ENCODE measurements around the gene CCDC169. TPM values are rescaled to one million over a fixed set of nuclear protein-coding genes. Genes with fewer than 3 reads are reported as not detected.

The CCDC169 gene
- total and polyA plus RNA-seq, 4 donors, result 2.1 TPM; not detected in 3

DNA sequence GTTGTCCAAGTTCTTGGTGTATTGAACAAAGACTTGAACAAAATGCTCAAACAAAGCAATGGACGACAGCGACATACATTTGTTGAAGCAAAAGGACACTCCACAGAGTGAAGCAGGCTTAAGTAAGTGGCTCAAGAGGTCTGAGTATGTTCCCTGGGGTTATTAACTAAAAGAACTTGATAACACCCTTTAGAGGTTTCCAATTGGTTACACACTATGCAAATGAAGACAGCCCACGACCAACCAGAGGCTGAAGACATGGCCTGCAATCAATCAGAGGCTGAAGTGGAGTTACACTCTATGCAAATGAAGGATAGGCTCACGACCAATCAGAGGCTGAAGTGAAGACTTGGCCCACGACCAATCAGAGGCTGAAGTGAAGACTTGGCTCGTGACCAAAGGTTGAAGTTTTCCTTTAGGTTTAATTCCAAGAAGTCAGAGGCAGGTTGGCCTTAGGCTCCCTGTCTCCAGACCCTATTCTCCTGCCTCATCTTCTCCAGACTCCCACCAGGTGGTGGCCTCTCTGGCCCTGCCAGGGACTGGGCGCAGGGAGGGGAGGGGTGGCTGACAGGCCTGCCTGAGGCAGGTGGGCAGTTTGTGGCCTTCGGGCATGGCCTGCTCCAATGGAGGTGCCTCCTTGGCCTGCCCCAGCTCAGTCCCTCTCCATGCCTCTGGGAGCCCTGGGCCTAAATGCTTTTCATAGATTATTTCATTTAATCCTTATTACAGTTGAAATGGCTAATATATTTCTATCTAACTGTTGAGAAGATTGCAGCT is 38.1 kb downstream of the CCDC169 start:
- WGBS, result 84% methylated on average over 8 of the region's 8 CpGs
- no peak for DNase-seq (ENCODE audit: low spot score)
- Histone ChIP-seq H3K9me3 (ENCODE audit: control insufficient read depth in 4 of 4, low read length in 3 of 4) (no peaks in the 10 kb centered on the region), H3K4me1 (ENCODE audit: control insufficient read depth in 4 of 4, insufficient read depth in 4 of 4, low read length in 3 of 4) (no peaks in the 10 kb centered on the region), H3K36me3 (ENCODE audit: control insufficient read depth in 4 of 4, insufficient read depth in 3 of 4, low read depth in 1 of 4, low read length in 3 of 4) (no peaks in the 10 kb centered on the region), H3K4me3 (ENCODE audit: low read depth in 1 of 3, low read length in 3 of 3) (no peak overlapping the region), H3K9ac (ENCODE audit: low read depth in 1 of 2, low read length in 2 of 2) (no peak overlapping the region), H3K27ac (ENCODE audit: low read depth in 1 of 2, low read length in 2 of 2) (no peak overlapping the region), H3K27me3 (ENCODE audit: control insufficient read depth in 4 of 4, insufficient read depth in 4 of 4, low read length in 3 of 4) (no peaks in the 10 kb centered on the region)
- no peak for TF ChIP-seq HNF4G (IDR thresholded peaks at IDR 0.05)
- no peak for TF ChIP-seq RAD21 (IDR thresholded peaks at IDR 0.05)
- no peak for TF ChIP-seq FOXA2 (IDR thresholded peaks at IDR 0.05)
- no peak for TF ChIP-seq GABPA (IDR thresholded peaks at IDR 0.05 in 1 of 2, conservative IDR thresholded peaks at IDR 0.05 in 1 of 2)
- TF ChIP-seq, protein P1, sequence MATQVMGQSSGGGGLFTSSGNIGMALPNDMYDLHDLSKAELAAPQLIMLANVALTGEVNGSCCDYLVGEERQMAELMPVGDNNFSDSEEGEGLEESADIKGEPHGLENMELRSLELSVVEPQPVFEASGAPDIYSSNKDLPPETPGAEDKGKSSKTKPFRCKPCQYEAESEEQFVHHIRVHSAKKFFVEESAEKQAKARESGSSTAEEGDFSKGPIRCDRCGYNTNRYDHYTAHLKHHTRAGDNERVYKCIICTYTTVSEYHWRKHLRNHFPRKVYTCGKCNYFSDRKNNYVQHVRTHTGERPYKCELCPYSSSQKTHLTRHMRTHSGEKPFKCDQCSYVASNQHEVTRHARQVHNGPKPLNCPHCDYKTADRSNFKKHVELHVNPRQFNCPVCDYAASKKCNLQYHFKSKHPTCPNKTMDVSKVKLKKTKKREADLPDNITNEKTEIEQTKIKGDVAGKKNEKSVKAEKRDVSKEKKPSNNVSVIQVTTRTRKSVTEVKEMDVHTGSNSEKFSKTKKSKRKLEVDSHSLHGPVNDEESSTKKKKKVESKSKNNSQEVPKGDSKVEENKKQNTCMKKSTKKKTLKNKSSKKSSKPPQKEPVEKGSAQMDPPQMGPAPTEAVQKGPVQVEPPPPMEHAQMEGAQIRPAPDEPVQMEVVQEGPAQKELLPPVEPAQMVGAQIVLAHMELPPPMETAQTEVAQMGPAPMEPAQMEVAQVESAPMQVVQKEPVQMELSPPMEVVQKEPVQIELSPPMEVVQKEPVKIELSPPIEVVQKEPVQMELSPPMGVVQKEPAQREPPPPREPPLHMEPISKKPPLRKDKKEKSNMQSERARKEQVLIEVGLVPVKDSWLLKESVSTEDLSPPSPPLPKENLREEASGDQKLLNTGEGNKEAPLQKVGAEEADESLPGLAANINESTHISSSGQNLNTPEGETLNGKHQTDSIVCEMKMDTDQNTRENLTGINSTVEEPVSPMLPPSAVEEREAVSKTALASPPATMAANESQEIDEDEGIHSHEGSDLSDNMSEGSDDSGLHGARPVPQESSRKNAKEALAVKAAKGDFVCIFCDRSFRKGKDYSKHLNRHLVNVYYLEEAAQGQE (IDR thresholded peaks at IDR 0.05), result no peak
- no peak for TF ChIP-seq NR2F2 (IDR thresholded peaks at IDR 0.05)
- no peak for TF ChIP-seq FOXA1 (IDR thresholded peaks at IDR 0.05)
- TF ChIP-seq EGR1 (IDR thresholded peaks at IDR 0.05; ENCODE audit: low read depth in 2 of 2), result no peak
- no peak for TF ChIP-seq JUND (IDR thresholded peaks at IDR 0.05)
- no peak for TF ChIP-seq SP1 (IDR thresholded peaks at IDR 0.05)
- TF ChIP-seq, protein P2, sequence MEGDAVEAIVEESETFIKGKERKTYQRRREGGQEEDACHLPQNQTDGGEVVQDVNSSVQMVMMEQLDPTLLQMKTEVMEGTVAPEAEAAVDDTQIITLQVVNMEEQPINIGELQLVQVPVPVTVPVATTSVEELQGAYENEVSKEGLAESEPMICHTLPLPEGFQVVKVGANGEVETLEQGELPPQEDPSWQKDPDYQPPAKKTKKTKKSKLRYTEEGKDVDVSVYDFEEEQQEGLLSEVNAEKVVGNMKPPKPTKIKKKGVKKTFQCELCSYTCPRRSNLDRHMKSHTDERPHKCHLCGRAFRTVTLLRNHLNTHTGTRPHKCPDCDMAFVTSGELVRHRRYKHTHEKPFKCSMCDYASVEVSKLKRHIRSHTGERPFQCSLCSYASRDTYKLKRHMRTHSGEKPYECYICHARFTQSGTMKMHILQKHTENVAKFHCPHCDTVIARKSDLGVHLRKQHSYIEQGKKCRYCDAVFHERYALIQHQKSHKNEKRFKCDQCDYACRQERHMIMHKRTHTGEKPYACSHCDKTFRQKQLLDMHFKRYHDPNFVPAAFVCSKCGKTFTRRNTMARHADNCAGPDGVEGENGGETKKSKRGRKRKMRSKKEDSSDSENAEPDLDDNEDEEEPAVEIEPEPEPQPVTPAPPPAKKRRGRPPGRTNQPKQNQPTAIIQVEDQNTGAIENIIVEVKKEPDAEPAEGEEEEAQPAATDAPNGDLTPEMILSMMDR (IDR thresholded peaks at IDR 0.05; ENCODE audit: low read depth, low read length, missing input control), result no peak
- TF ChIP-seq, protein P3, sequence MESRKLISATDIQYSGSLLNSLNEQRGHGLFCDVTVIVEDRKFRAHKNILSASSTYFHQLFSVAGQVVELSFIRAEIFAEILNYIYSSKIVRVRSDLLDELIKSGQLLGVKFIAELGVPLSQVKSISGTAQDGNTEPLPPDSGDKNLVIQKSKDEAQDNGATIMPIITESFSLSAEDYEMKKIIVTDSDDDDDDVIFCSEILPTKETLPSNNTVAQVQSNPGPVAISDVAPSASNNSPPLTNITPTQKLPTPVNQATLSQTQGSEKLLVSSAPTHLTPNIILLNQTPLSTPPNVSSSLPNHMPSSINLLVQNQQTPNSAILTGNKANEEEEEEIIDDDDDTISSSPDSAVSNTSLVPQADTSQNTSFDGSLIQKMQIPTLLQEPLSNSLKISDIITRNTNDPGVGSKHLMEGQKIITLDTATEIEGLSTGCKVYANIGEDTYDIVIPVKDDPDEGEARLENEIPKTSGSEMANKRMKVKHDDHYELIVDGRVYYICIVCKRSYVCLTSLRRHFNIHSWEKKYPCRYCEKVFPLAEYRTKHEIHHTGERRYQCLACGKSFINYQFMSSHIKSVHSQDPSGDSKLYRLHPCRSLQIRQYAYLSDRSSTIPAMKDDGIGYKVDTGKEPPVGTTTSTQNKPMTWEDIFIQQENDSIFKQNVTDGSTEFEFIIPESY (IDR thresholded peaks at IDR 0.05), result no peak
- TF ChIP-seq HNF4A (conservative IDR thresholded peaks at IDR 0.05), result no peak

DNA sequence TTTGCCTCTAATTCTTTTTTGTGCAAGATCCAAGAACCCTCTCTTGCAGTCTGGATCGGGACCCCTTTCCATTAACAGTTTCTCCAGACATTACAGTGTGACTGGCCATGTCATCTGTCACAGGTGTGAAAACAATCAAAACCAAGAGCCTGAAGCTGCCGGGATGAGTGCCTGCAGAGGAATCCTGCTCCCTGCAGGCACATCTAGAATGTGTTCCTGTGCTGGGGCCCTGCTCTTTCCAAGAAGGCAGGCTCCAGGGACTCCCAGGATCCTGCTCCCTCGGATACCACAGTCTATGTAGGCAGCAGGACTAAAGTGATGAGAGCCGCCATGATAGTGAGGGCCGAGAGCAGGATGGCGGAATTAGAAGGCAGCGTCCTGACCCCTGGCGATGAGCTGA is 38.8 kb downstream of the CCDC169 start:
- WGBS, result 86% methylated on average over 8 of the region's 8 CpGs
- Histone ChIP-seq H3K36me3 (ENCODE audit: control insufficient read depth in 4 of 4, insufficient read depth in 3 of 4, low read depth in 1 of 4, low read length in 3 of 4) (no peaks in the 10 kb centered on the region), H3K9me3 (ENCODE audit: control insufficient read depth in 4 of 4, low read length in 3 of 4) (no peaks in the 10 kb centered on the region), H3K27me3 (ENCODE audit: control insufficient read depth in 4 of 4, insufficient read depth in 4 of 4, low read length in 3 of 4) (no peaks in the 10 kb centered on the region), H3K9ac (ENCODE audit: low read depth in 1 of 2, low read length in 2 of 2) (no peak overlapping the region), H3K4me3 (ENCODE audit: low read depth in 1 of 3, low read length in 3 of 3) (no peak overlapping the region), H3K4me1 (ENCODE audit: control insufficient read depth in 4 of 4, insufficient read depth in 4 of 4, low read length in 3 of 4) (no peaks in the 10 kb centered on the region), H3K27ac (ENCODE audit: low read depth in 1 of 2, low read length in 2 of 2) (no peak overlapping the region)
- DNase-seq (ENCODE audit: low spot score), result no peak
- no peak for TF ChIP-seq RXRA (IDR thresholded peaks at IDR 0.05)
- TF ChIP-seq, protein P4, sequence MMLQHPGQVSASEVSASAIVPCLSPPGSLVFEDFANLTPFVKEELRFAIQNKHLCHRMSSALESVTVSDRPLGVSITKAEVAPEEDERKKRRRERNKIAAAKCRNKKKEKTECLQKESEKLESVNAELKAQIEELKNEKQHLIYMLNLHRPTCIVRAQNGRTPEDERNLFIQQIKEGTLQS (IDR thresholded peaks at IDR 0.05), result no peak
- no peak for TF ChIP-seq HNF4G (IDR thresholded peaks at IDR 0.05)
- TF ChIP-seq FOXA1 (IDR thresholded peaks at IDR 0.05), result no peak
- TF ChIP-seq, protein P3 (IDR thresholded peaks at IDR 0.05), result no peak
- TF ChIP-seq, protein P2 (IDR thresholded peaks at IDR 0.05; ENCODE audit: low read depth, low read length, missing input control), result no peak
- no peak for TF ChIP-seq JUND (IDR thresholded peaks at IDR 0.05)

Measured in liver (tissue), 9 donors.